Measurements from ENCODE around the gene TIGD1. TPM values are rescaled to one million over a fixed set of nuclear protein-coding genes. Genes with fewer than 3 reads are reported as not detected.

TIGD1 gene
- total and polyA plus RNA-seq, 10 donors, result 4.4 to 13.5 (median 8.4) TPM

DNA sequence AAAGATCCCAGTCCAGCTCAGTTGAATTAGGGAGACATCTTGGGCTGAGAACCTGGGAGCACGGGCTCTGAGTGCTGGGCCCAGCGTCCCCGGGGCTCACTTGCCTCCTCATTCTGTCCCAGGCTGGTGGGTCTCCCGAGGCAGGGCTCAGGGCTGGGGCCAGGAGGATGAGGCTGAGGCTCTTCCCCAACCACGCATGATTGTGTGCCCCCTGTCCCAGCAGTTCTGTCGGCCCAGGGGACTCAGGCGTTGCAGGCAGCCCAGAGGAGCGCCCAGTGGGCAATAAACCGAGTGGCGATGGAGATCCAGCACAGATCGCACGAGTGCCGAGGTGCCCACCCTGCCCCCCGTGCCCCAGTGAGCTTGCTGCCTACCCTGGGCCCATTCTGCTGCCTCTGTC is 29.3 kb downstream of the TIGD1 start:
- H3K4me3 ChIP-seq, result no peak overlapping the region
- H3K36me3 ChIP-seq, result no peaks in the 10 kb centered on the region
- H3K9me3 ChIP-seq, result no peaks in the 10 kb centered on the region
- 84 to 92% (median 89%) methylated on average over 8 to 14 of the region's 14 CpGs for WGBS, 5 donors
- peaks cover 10 to 37% (median 32%) of the 10 kb centered on the region in 6 donors for H3K4me1 ChIP-seq
- intact Hi-C loops (cut with DNase I; ENCODE audit: low total_unique reads), result loop anchor here (10.0 kb wide), 1 partner anchor 66 kb away; the partner anchor contains the start of gene ALPI
- DNase-seq, result no peak
- TF ChIP-seq POLR2A (IDR thresholded peaks at IDR 0.05) (no peak), POLR2AphosphoS5 (IDR thresholded peaks at IDR 0.05) (no peak)
- TF ChIP-seq, protein P1, sequence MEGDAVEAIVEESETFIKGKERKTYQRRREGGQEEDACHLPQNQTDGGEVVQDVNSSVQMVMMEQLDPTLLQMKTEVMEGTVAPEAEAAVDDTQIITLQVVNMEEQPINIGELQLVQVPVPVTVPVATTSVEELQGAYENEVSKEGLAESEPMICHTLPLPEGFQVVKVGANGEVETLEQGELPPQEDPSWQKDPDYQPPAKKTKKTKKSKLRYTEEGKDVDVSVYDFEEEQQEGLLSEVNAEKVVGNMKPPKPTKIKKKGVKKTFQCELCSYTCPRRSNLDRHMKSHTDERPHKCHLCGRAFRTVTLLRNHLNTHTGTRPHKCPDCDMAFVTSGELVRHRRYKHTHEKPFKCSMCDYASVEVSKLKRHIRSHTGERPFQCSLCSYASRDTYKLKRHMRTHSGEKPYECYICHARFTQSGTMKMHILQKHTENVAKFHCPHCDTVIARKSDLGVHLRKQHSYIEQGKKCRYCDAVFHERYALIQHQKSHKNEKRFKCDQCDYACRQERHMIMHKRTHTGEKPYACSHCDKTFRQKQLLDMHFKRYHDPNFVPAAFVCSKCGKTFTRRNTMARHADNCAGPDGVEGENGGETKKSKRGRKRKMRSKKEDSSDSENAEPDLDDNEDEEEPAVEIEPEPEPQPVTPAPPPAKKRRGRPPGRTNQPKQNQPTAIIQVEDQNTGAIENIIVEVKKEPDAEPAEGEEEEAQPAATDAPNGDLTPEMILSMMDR (IDR thresholded peaks at IDR 0.05 in 8 of 11, conservative IDR thresholded peaks at IDR 0.05 in 3 of 11), result no peak
- no peak overlapping the region for H3K27ac ChIP-seq
- peaks cover 12 to 86% (median 56%) of the 10 kb centered on the region in 7 donors for H3K27me3 ChIP-seq (replicated peaks in 1 of 7)

DNA sequence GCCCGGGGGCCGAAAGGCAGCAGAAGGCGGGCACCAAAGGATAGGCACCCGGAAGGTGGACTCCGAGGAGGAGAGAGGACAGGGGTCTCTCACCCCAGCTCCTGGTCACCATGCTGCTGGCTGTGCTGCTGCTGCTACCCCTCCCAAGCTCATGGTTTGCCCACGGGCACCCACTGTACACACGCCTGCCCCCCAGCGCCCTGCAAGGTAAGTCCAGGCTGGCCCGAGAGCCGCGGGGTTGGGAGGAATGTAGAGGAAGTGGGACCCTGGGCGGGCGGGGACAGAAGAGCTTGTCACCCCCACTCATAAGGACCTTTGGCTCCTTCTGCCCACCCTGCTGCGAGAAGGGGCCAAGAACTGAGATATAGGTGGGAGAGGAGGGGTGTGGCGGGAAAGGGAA is 29.9 kb downstream of the TIGD1 start:
- H3K9me3 ChIP-seq, result no peaks in the 10 kb centered on the region
- DNase-seq, result no peak
- H3K27me3 ChIP-seq (replicated peaks in 1 of 7), result peaks cover 12 to 80% (median 50%) of the 10 kb centered on the region in 7 donors
- H3K4me3 ChIP-seq, result no peak overlapping the region
- no peaks in the 10 kb centered on the region for H3K36me3 ChIP-seq
- TF ChIP-seq, protein P1 (IDR thresholded peaks at IDR 0.05 in 8 of 11, conservative IDR thresholded peaks at IDR 0.05 in 3 of 11), result no peak
- TF ChIP-seq POLR2AphosphoS5 (IDR thresholded peaks at IDR 0.05) (no peak), POLR2A (IDR thresholded peaks at IDR 0.05) (no peak)
- intact Hi-C loops (cut with DNase I; ENCODE audit: low total_unique reads), result loop anchor here (10.0 kb wide), 1 partner anchor 66 kb away; the partner anchor contains the start of gene ALPI
- H3K4me1 ChIP-seq, result peaks cover 10 to 35% (median 31%) of the 10 kb centered on the region in 6 donors
- WGBS, 5 donors, result 70 to 88% (median 73%) methylated on average over 15 of the region's 15 CpGs
- no peak overlapping the region for H3K27ac ChIP-seq

DNA sequence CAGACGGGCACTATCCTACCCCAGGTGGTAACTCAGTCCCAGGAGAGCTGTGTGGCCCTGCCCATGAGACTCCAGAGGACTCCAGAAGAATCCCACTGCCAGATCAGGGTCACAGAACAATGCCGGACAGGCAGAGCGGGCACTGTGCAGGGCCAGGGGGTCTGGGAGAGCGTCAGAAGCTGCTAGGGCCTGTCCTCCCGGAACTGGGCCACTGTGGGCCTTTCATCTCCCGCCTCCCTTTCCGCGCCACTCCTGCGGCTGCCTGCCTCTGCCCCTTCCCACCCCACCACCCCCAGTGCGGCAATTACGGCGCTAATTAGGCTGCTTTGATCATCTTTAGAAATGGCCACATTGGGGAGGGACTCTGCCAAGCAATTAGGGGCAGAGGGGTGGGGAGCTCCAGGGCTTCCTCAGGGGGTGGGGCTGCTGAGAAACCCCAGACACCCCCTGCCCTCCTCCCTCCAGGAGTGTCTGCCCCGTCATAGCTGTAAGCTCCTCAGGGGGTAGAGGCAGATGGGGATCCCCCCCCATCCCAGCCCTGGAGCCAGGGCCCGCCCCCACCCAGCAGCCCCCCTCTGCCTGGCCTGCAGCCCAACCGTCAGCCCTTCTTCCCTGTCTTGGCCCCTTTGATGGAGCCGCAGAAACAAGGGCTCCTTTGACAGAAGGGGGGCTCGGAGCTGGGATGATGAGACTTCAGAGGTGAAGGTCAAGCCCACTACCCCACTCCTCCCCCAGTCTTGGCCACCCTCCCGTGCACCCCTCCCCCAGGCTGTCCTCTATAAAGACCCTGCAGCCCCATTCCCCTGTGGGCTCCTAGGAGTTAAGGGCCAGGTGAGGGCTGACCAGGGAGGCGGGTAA is 30.5 kb downstream of the TIGD1 start, which contains the start of gene PRSS56:
Gene PRSS56, plus strand, starts transcription at position 808 of the 858 bp plus-strand sequence. CDS start 211 bp downstream, outside the sequence.
- WGBS, 5 donors, result 67 to 76% (median 71%) methylated on average over 13 to 19 of the region's 19 CpGs
- intact Hi-C loops (cut with DNase I; ENCODE audit: low total_unique reads), result loop anchor here (10.0 kb wide), 1 partner anchor 65 kb away; the partner anchor contains the start of gene ALPI
- H3K27me3 ChIP-seq (replicated peaks in 1 of 7), result peaks cover 12 to 73% (median 43%) of the 10 kb centered on the region in 7 donors

More for the DNA sequence above, 30.5 kb downstream of the TIGD1 start, which contains the start of gene PRSS56:
- H3K4me1 ChIP-seq, result peaks cover 10 to 32% (median 30%) of the 10 kb centered on the region in 6 donors
- H3K27ac ChIP-seq, result no peak within 1 kb of the TSS
- no peak within 1 kb of the TSS for H3K4me3 ChIP-seq
- H3K9me3 ChIP-seq, result no peaks in the 10 kb centered on the region
- no peaks in the 10 kb centered on the region for H3K36me3 ChIP-seq
- DNase-seq, result no peak
- TF ChIP-seq POLR2AphosphoS5 (IDR thresholded peaks at IDR 0.05), result no peak
- TF ChIP-seq, protein P1 (IDR thresholded peaks at IDR 0.05 in 8 of 11, conservative IDR thresholded peaks at IDR 0.05 in 3 of 11), result no peak
- TF ChIP-seq POLR2A (IDR thresholded peaks at IDR 0.05), result no peak

Data from spleen (tissue), 11 donors.